HG03095 (cell line): ENCODE data around the gene TMEM37.

Experiments
- ATAC-seq: cut with Tn5 transposase; IDR thresholded peaks from one replicate; pipeline ENCODE4 v1.9.1; 2021; ENCODE audit warnings: moderate library complexity; ENCODE audit not compliant: unreplicated experiment

TMEM37 gene

GRCh38 chr2:119476301-119477112, 44.9 kb downstream of the TMEM37 start:
- ATAC-seq: no peak

GRCh38 chr2:119477113-119477505, 45.5 kb downstream of the TMEM37 start:
- no peak for ATAC-seq

- ATAC-seq: no peak
Observed at GRCh38 chr2:119478188-119478977, 46.7 kb downstream of the TMEM37 start.

DNA sequence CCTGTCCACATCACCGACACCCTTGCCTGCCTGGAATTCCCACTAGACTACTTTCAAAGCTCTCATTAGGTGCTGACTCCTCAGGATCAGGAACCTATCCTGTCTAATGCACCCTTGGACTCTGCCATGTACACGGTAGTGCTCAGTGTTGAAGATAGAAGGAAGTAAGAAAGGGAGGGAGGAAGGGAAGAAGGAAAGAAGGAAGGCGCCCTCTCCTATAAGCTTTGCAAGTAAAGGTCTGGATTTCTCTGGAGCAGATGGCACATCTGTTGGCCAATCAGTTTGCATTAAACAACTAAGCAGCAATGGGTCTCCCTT, 47.3 kb downstream of the TMEM37 start:
- ATAC-seq: no peak

- ATAC-seq: no peak
Observed at GRCh38 chr2:119480184-119480583, 48.5 kb downstream of the TMEM37 start.

GRCh38 chr2:119480718-119481142, 49.1 kb downstream of the TMEM37 start:
- ATAC-seq: no peak

DNA sequence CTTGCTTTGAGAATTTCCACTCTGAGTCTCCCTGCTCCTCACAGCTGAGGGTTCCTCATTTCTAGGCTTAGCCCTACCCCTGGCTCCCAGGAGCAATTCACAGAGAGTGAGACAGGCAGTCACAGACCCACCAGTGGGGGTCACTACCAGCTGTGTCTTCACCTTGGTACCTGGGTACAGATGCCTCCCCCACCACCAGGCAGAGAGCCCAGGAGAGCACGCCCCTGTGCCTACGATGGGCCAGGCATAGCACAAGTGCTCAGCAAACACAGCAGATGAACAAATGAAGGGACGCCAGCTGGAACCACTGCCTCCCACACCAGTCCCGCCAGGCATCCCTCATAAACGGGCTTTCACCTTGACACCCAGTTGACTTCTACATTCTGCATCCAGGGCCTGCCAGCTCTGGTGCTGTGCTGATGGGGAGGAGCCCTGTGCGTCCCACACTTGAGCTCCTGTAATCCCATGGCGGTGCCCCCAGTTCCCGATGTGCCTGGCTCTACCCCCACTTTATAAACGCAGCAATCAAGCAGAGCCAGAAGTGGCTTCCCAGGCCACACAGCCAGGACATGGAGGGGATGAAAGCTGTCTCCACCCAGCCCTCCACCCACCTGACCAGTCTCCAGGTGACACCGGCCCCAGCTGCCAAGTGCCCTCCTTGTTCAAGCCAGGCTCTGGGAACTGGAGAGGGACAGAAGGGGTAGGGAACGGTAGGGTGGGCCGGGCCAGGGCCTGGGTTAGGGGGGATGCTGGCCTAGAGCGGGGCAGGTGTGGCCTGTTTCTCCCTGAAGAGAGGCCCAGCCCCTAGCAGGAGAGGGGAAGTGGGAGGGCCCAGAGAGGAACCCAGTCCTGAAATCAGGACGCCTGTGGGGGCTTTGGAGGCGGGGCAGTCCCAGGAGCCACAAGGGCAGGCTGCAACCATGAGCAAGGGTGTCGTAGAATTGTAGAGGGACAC, 50.1 kb downstream of the TMEM37 start:
- no peak for ATAC-seq

- no peak for ATAC-seq
Observed at GRCh38 chr2:119482481-119483394, 51.1 kb downstream of the TMEM37 start.

GRCh38 chr2:119483395-119483753, 51.7 kb downstream of the TMEM37 start:
- no peak for ATAC-seq

- ATAC-seq: no peak
Observed at GRCh38 chr2:119483896-119484718, 52.5 kb downstream of the TMEM37 start.

DNA sequence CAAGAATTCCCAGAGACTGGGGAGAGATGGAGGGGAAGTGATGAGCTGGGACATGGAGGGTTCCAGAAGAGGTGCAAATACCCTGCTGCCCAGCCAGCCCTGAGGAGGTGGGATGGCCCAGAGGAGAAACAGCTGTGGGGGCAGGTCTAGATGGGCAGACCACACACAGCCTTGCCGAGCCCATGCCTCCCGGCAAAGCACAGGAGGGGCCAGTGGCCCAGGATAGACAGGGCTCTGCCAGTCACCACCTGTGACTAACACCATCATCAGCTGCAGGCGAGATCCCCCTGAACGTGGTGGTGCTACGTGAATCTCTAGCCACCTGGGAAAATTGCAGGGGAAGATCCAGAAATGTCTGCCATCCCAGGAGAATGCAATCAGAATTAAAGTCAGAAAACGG, 53.2 kb downstream of the TMEM37 start:
- no peak for ATAC-seq

GRCh38 chr2:119485336-119486110, 53.9 kb downstream of the TMEM37 start:
- ATAC-seq: no peak

- ATAC-seq: no peak
Observed at GRCh38 chr2:119486196-119486827, 54.7 kb downstream of the TMEM37 start.

DNA sequence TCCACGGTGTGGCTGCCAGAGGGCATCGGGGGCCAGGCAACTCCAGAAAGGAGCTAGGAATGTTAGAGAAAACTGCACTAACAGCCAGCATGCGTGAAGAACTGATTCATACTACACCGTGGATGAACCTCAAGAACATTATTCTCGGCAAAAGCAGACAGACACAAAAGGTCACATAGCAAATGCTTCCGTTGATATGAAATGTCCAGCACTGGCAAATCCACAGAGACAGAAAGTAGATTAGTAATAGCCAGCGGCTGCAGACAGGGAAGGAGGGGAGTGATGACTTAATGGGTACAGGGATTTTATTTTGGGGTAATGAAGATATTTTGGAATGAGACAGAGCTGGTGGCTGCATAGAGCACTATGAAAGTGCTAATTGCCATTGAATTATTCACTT, 55.2 kb downstream of the TMEM37 start:
- no peak for ATAC-seq

DNA sequence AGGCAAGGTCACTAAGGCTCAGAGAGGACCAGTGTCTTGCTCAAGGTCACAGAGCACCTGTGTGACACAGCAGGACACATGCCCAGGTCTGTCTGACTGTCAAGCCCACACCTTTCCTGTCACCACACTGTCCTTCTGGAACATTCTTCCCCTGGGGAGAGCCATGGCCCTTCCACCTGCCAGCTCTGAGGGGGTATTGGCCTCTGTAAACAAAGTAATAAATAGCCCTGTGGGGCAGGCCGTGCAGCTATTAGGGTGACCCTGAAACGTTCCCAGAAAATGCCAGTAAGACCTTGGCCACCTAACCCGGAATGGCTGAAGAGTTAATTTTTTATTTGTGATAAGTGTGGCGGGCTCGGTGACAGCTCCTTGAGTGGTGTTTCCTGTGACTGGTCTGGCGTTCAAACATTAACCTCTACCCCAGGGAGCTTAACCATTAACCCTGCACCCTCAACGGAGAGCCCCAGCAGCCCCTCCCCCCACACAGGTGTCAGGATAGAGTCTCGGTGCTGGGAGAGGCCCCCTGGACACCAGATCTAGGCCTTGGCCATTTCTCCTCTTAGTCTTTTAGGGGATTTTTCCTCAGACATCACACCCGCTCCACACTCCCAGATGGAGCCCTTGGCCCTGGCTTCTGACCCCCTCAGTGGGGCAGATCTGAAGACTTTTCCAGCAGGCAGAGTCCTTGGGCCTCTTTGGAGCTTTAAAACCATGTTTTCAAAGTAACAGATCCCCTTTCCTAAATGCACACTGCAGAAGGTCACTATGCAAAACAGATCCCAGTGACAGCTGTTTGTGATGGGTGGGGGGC, 56.0 kb downstream of the TMEM37 start:
- ATAC-seq: peak; percentile 66
